H1 (cell line): Measurements from ENCODE around the gene BTBD9. TPM values are rescaled to one million over a fixed set of nuclear protein-coding genes. Genes with fewer than 3 reads are reported as not detected.

Experiments used
- CTCF ChIA-PET: fragments of 300-600 bp; sonication (Branson Sonifier 250); formaldehyde crosslinking; loops from one replicate; lab custom pipeline; 2021; ENCODE audit not compliant: partially characterized antibody; lab: Charles Lee
- POLR2A ChIA-PET: fragments of 300-600 bp; sonication (Branson Sonifier 250); formaldehyde crosslinking; loops from one replicate; lab custom pipeline; 2021; ENCODE audit warnings: inconsistent platforms; ENCODE audit not compliant: partially characterized antibody; lab: Charles Lee
- DNase-seq, 2 experiments: peaks; one replicate each; pipeline versions ENCODE4 v3.0.0 to v3.0.0-alpha.2; 2010 to 2022; ENCODE audit warnings: low spot score in 2 of 2, low read depth in 1 of 2, mixed read lengths in 1 of 2
- FAIRE-seq: peaks from 2 replicates; lab custom pipeline; 2011; peaks lifted over from hg19 to GRCh38; lab: Jason Lieb, UNC
- H2AFZ ChIP-seq: 2 replicates; pipeline ENCODE4 v1.8.1; 2012; ENCODE audit warnings: low read length, inconsistent platforms
- H2AK5ac ChIP-seq: 2 replicates; pipeline ENCODE4 v1.6.1; 2013; ENCODE audit warnings: low read depth, low read length
- H2BK120ac ChIP-seq: replicated peaks from 2 replicates; pipeline ENCODE3; 2013; ENCODE audit warnings: low read depth, low read length, inconsistent platforms
- H2BK12ac ChIP-seq: 2 replicates; pipeline ENCODE4 v1.6.1; 2013; ENCODE audit warnings: low read depth, low read length
- H2BK15ac ChIP-seq: 2 replicates; pipeline ENCODE4 v1.6.1; 2013; ENCODE audit warnings: low read length
- H2BK20ac ChIP-seq: 2 replicates; pipeline ENCODE4 v1.6.1; 2013; ENCODE audit warnings: low read length
- H2BK5ac ChIP-seq: 2 replicates; pipeline ENCODE4 v1.6.1; 2013; ENCODE audit warnings: low read depth, low read length
- H3K14ac ChIP-seq: 2 replicates; pipeline ENCODE4 v1.6.1; 2013; ENCODE audit warnings: inconsistent platforms; ENCODE audit not compliant: insufficient read length
- H3K18ac ChIP-seq: 2 replicates; pipeline ENCODE4 v1.6.1; 2013; ENCODE audit warnings: low read length; ENCODE audit errors: extremely low read depth
- H3K23ac ChIP-seq: 2 replicates; pipeline ENCODE4 v1.6.1; 2013; ENCODE audit warnings: inconsistent platforms; ENCODE audit not compliant: insufficient read length
- H3K23me2 ChIP-seq: 2 replicates; pipeline ENCODE4 v1.6.1; 2013; ENCODE audit warnings: low read depth, low read length
- H3K27ac ChIP-seq: 2 replicates; pipeline ENCODE4 v1.6.1; 2011; ENCODE audit warnings: low read depth, low read length, inconsistent platforms
- H3K27me3 ChIP-seq, 4 experiments: replicated peaks in 1 of 4; 1 replicate in 1 of 4; 2 replicates in 3 of 4; pipeline versions ENCODE4 v1.6.1 to v1.8.1; 2011 to 2013; ENCODE audit warnings: low read length in 3 of 4, mild to moderate bottlenecking in 3 of 4, inconsistent platforms in 2 of 4, mixed read lengths in 2 of 4, moderate library complexity in 1 of 4; ENCODE audit not compliant: control insufficient read depth in 3 of 4, insufficient read depth in 3 of 4; ENCODE audit errors: extremely low read depth in 1 of 4
- H3K36me3 ChIP-seq, 4 experiments: 2 replicates each; pipeline versions ENCODE4 v1.6.1 to v1.8.1; 2011 to 2013; ENCODE audit warnings: mild to moderate bottlenecking in 4 of 4, low read length in 3 of 4, moderate library complexity in 2 of 4, control low read depth in 1 of 4, inconsistent platforms in 1 of 4; ENCODE audit not compliant: insufficient read depth in 4 of 4, control insufficient read depth in 2 of 4
- H3K4ac ChIP-seq: replicated peaks from 2 replicates; pipeline ENCODE3; 2013; ENCODE audit warnings: low read length, low read depth, mixed read lengths, inconsistent platforms; ENCODE audit not compliant: insufficient read length
- H3K4me1 ChIP-seq, 4 experiments: replicated peaks in 1 of 4; 1 replicate in 1 of 4; 2 replicates in 3 of 4; pipeline versions ENCODE4 v1.6.1 to v1.8.1; 2011 to 2013; ENCODE audit warnings: low read length in 3 of 4, inconsistent platforms in 2 of 4, mixed read lengths in 1 of 4; ENCODE audit not compliant: insufficient read depth in 4 of 4, control insufficient read depth in 3 of 4
- H3K4me2 ChIP-seq, 2 experiments: 2 replicates each; pipeline versions ENCODE4 v1.6.1 to v1.8.1; 2011 to 2013; ENCODE audit warnings: low read depth in 2 of 2, low read length in 2 of 2, control low read depth in 1 of 2, inconsistent platforms in 1 of 2, mild to moderate bottlenecking in 1 of 2; ENCODE audit not compliant: insufficient read depth in 1 of 2
- H3K4me3 ChIP-seq, 4 experiments: fragments of 200-600, 300-600 bp in 1 of 4; sonication (generic), shearing (Covaris generic), sonication (Bioruptor Twin) in 1 of 4; 2 replicates each; pipeline versions ENCODE4 v1.5.1 to v1.8.1; 2011 to 2016; ENCODE audit warnings: low read length in 4 of 4, low read depth in 3 of 4, control low read depth in 2 of 4, inconsistent platforms in 2 of 4, mild to moderate bottlenecking in 2 of 4, mixed read lengths in 1 of 4, moderate library complexity in 1 of 4; ENCODE audit not compliant: insufficient read depth in 2 of 4; ENCODE audit errors: extremely low read depth in 1 of 4
- H3K56ac ChIP-seq: replicated peaks from 2 replicates; pipeline ENCODE3; 2013; ENCODE audit warnings: low read depth, mild to moderate bottlenecking, mixed read lengths, low read length, inconsistent platforms; ENCODE audit not compliant: insufficient read length
- H3K79me1 ChIP-seq: 2 replicates; pipeline ENCODE4 v1.6.1; 2013; ENCODE audit warnings: low read depth, low read length, control low read depth
- H3K79me2 ChIP-seq, 2 experiments: 2 replicates each; pipeline versions ENCODE4 v1.6.1 to v1.8.1; 2012 to 2013; ENCODE audit warnings: low read length in 2 of 2, mild to moderate bottlenecking in 2 of 2, inconsistent platforms in 1 of 2; ENCODE audit not compliant: insufficient read depth in 2 of 2, control insufficient read depth in 1 of 2
- H3K9ac ChIP-seq, 4 experiments: replicated peaks in 1 of 4; 1 replicate in 1 of 4; 2 replicates in 3 of 4; pipeline versions ENCODE4 v1.6.1 to v1.8.1; 2011 to 2013; ENCODE audit warnings: low read depth in 3 of 4, low read length in 3 of 4, control low read depth in 2 of 4, mild to moderate bottlenecking in 2 of 4, moderate library complexity in 2 of 4, inconsistent platforms in 1 of 4; ENCODE audit errors: extremely low read depth in 1 of 4
- H3K9me3 ChIP-seq, 2 experiments: 2 replicates each; pipeline versions ENCODE4 v1.6.1 to v1.8.1; 2012 to 2013; ENCODE audit warnings: mild to moderate bottlenecking in 2 of 2, moderate library complexity in 2 of 2, control low read depth in 1 of 2, inconsistent platforms in 1 of 2, low read depth in 1 of 2, low read length in 1 of 2, mixed read lengths in 1 of 2; ENCODE audit not compliant: insufficient read depth in 2 of 2
- H4K20me1 ChIP-seq, 2 experiments: replicated peaks in 1 of 2; 2 replicates each; pipeline versions ENCODE3 to v1.8.1; 2011 to 2013; ENCODE audit warnings: inconsistent platforms in 2 of 2, low read length in 2 of 2, mild to moderate bottlenecking in 1 of 2; ENCODE audit not compliant: insufficient read depth in 2 of 2, control insufficient read depth in 1 of 2
- H4K5ac ChIP-seq: 2 replicates; pipeline ENCODE4 v1.6.1; 2013; ENCODE audit warnings: low read length, low read depth, mixed read lengths, inconsistent platforms; ENCODE audit not compliant: insufficient read length
- H4K8ac ChIP-seq: 2 replicates; pipeline ENCODE4 v1.8.0; 2013; ENCODE audit warnings: mild to moderate bottlenecking, moderate library complexity, low read length, inconsistent platforms; ENCODE audit not compliant: insufficient read depth; ENCODE audit errors: extremely low read depth
- H4K91ac ChIP-seq: replicated peaks from 2 replicates; pipeline ENCODE3; 2013; ENCODE audit warnings: low read length, mixed read lengths, inconsistent platforms; ENCODE audit not compliant: insufficient read length
- ATF3 ChIP-seq: IDR thresholded peaks from 2 replicates; pipeline ENCODE4 v1.6.1; 2011; ENCODE audit warnings: low read depth, mild to moderate bottlenecking, low read length; ENCODE audit not compliant: insufficient read depth
- CBX8 ChIP-seq: fragments of 300-800, 300-1000 bp; sonication (generic); IDR thresholded peaks from 2 replicates; pipeline ENCODE4 v1.7.1; 2016; ENCODE audit warnings: low read depth, low read length, borderline replicate concordance
- CTBP2 ChIP-seq: IDR thresholded peaks from 2 replicates; pipeline ENCODE4 v1.7.0; 2011; ENCODE audit warnings: borderline replicate concordance, mild to moderate bottlenecking, moderate library complexity, mixed read lengths, low read length; ENCODE audit not compliant: insufficient read depth, insufficient read length
- E2F6 ChIP-seq: IDR thresholded peaks from 2 replicates; pipeline ENCODE4 v1.6.1; 2012; ENCODE audit warnings: inconsistent platforms
- FOSL1 ChIP-seq: IDR thresholded peaks from 2 replicates; pipeline ENCODE4 v1.6.1; 2011; ENCODE audit warnings: mild to moderate bottlenecking, low read depth, low read length, moderate library complexity; ENCODE audit not compliant: insufficient read depth
- POU5F1 ChIP-seq: IDR thresholded peaks from 2 replicates; pipeline ENCODE4 v1.6.1; 2011; ENCODE audit warnings: low read depth, mild to moderate bottlenecking, low read length, moderate library complexity
- RBBP5 ChIP-seq: IDR thresholded peaks from 2 replicates; pipeline ENCODE4 v1.7.1; 2012; ENCODE audit warnings: low read depth, mild to moderate bottlenecking, inconsistent platforms, low read length, moderate library complexity, borderline replicate concordance
- SAP30 ChIP-seq: fragments of 300-600 bp; sonication (generic); IDR thresholded peaks from 2 replicates; pipeline ENCODE4 v1.7.1; 2012; ENCODE audit warnings: low read length, moderate library complexity, mild to moderate bottlenecking, inconsistent platforms; ENCODE audit not compliant: insufficient read depth, insufficient replicate concordance
- SP1 ChIP-seq: IDR thresholded peaks from 2 replicates; pipeline ENCODE4 v1.6.1; 2011; ENCODE audit warnings: low read depth, low read length
- SP4 ChIP-seq: IDR thresholded peaks from 2 replicates; pipeline ENCODE4 v1.6.1; 2012; ENCODE audit warnings: low read length, inconsistent platforms
- SRF ChIP-seq: IDR thresholded peaks from 2 replicates; pipeline ENCODE4 v1.6.1; 2011; ENCODE audit warnings: mild to moderate bottlenecking, low read depth, low read length, moderate library complexity
- USF2 ChIP-seq: IDR thresholded peaks from 2 replicates; pipeline ENCODE4 v1.6.1; 2011; ENCODE audit warnings: low read length, improper control_type of control experiment
- WGBS, 2 experiments: shearing (Covaris generic) in 1 of 2; methylation state at CpG; one replicate each; pipeline versions ENCODE4 v1.1.6 to v1.1.7; 2013 to 2015; ENCODE audit warnings: low lambda C conversion rate in 2 of 2, mixed read lengths in 2 of 2, inconsistent platforms in 1 of 2, low coverage in 1 of 2, missing lambda C conversion rate in 1 of 2; ENCODE audit not compliant: insufficient replicate concordance in 2 of 2, insufficient coverage in 1 of 2, insufficient read length in 1 of 2; ENCODE audit errors: extremely low coverage in 1 of 2, missing lambda C conversion rate in 1 of 2; 5-methylcytosine and 5-hydroxymethylcytosine counted together
- polyA plus RNA-seq, 7 experiments: library from polyadenylated mRNA; depleted of rRNA in 3 of 7; stranded (reverse) in 5 of 7; unstranded in 2 of 7; fragments of >200 nt in 5 of 7; fragments of 200-250 nt in 2 of 7; gene quantifications; 1 replicate in 5 of 7; 2 replicates in 1 of 7; 4 replicates in 1 of 7; pipeline versions ENCODE4 v1.2.1 to v1.2.3, GENCODE V29; 2011 to 2013; ENCODE audit warnings: missing spikeins in 2 of 7, mixed read lengths in 2 of 7
- total RNA-seq: library from RNA; stranded (reverse); fragmentation: NEBNext Ultra II Directional; extraction: Animal tissue kit (Norgen Biotek cat#: 25700); gene quantifications from 2 replicates; pipeline ENCODE4 v1.2.1, GENCODE V29; 2021

The BTBD9 gene
- total and polyA plus RNA-seq, 2 of the 8 experiments (the other 6 are each of a cell fraction or from before 2014, with no cell fraction given), result 0.92 to 4.1 TPM

GRCh38 chr6:38354037-38354381 lies 285.7 kb downstream of the BTBD9 start:
- Histone ChIP-seq H3K4me2 (no peak overlapping the region), H3K79me1 (no peaks in the 10 kb centered on the region), H3K23me2 (no peaks in the 10 kb centered on the region; the same call in 1 of the 2 replicates), H3K9me3 (no peaks in the 10 kb centered on the region), H2BK12ac (no peak overlapping the region), H3K36me3 (no peaks in the 10 kb centered on the region), H2BK20ac (no peak overlapping the region), H4K8ac (no peak overlapping the region), H3K27me3 (no peaks in the 10 kb centered on the region), H3K27ac (no peak overlapping the region), H3K9ac (no peak overlapping the region), H2BK15ac (no peak overlapping the region), H3K56ac (no peak overlapping the region), H3K4me3 (no peak overlapping the region), H3K79me2 (no peaks in the 10 kb centered on the region), H3K23ac (no peak overlapping the region), H2AK5ac (no peak overlapping the region), H2BK120ac (no peak overlapping the region), H2AFZ (no peak overlapping the region), H3K4ac (no peak overlapping the region), H3K4me1 (peaks cover 0 to 2% (median 0%) of the 10 kb centered on the region in 4 experiments; a peak in 1 of 7 replicates), H3K18ac (no peak overlapping the region), H2BK5ac (no peak overlapping the region), H4K20me1 (no peaks in the 10 kb centered on the region), H4K5ac (no peak overlapping the region), H3K14ac (no peak overlapping the region), H4K91ac (no peak overlapping the region)
- no peak for DNase-seq
- POLR2A ChIA-PET, result no interaction called here
- CTCF ChIA-PET, result no interaction called here
- no peak for FAIRE-seq
- WGBS, 2 experiments, result 93% methylated on average over 1 of the region's 1 CpG; no CpG with 5 or more reads in 1 of the 2 experiments
- TF ChIP-seq CBX8 (no peak), FOSL1 (no peak), USF2 (no peak), SP4 (no peak), RBBP5 (no peak), SRF (no peak), SAP30 (no peak), POU5F1 (no peak), CTBP2 (no peak), SP1 (no peak), ATF3 (no peak), E2F6 (no peak)
